Right cardiac atrium (tissue), 5 donors: Measurements from ENCODE around the gene ATP1A2. TPM values are rescaled to one million over a fixed set of nuclear protein-coding genes. Genes with fewer than 3 reads are reported as not detected.

ENCODE experiments used
- ATAC-seq, 2 donors: fragments of 200-7000 bp; cut with Tn5 transposase; one replicate each; pipeline versions ENCODE4 v1.8.0 to v1.9.1; 2020; ENCODE audit warnings: moderate library complexity in 2 of 2, mild to moderate bottlenecking in 1 of 2
- DNase-seq, 3 donors: peaks; one replicate each; pipeline ENCODE4 v3.0.0-alpha.2; 2020
- H3K27ac ChIP-seq: one replicate; pipeline ENCODE4 v1.5.1; 2013; ENCODE audit warnings: mild to moderate bottlenecking, low read length, control low read depth, moderate library complexity
- H3K27me3 ChIP-seq: one replicate; pipeline ENCODE4 v1.6.1; 2013; ENCODE audit not compliant: control insufficient read depth, insufficient read depth
- H3K4me1 ChIP-seq: one replicate; pipeline ENCODE4 v1.6.1; 2013; ENCODE audit warnings: low read length; ENCODE audit not compliant: control insufficient read depth, insufficient read depth
- H3K4me3 ChIP-seq: one replicate; pipeline ENCODE4 v1.5.1; 2013; ENCODE audit warnings: low read length, control low read depth
- H3K9me3 ChIP-seq: one replicate; pipeline ENCODE4 v1.6.1; 2013; ENCODE audit warnings: low read length; ENCODE audit not compliant: control insufficient read depth
- WGBS: extraction: QIAGEN DNeasy Blood & Tissue Kit; methylation state at CpG from one replicate; pipeline ENCODE4 v1.1.7; 2013; 5-methylcytosine and 5-hydroxymethylcytosine counted together
- intact Hi-C, 4 donors: fragments of 100-400 bp; cut with DNase I; formaldehyde crosslinking; loops; one replicate each; pipeline versions ENCODE4 v1.11.0 to v1.14.0; 2022 to 2023
- polyA plus RNA-seq: library from polyadenylated mRNA; stranded (reverse); fragments of 200-250 nt; gene quantifications from one replicate; pipeline ENCODE4 v1.2.3, GENCODE V29; 2013
- total RNA-seq, 4 donors: library from RNA; stranded (reverse); fragmentation: NEBNext Ultra II Directional; extraction: Animal tissue kit (Norgen Biotek cat#: 25700); gene quantifications; one replicate each; pipeline ENCODE4 v1.2.1, GENCODE V29; 2021
- donor health status: healthy with polysubstance abuse.
- donor health status: DM: no; HTN: yes; CAD: no.
- donor health status: DM: no; HTN: no; CAD: no.
- donor health status: DM: no; HTN: yes; CAD: no; lungs with severe emphysema.
- donor health status: DM: yes; HTN: yes; CAD: no.

ATP1A2 gene
- total and polyA plus RNA-seq, 5 donors, result 89.6 to 323 (median 251) TPM

- Histone ChIP-seq H3K4me1 (no peaks in the 10 kb centered on the region), H3K27me3 (no peaks in the 10 kb centered on the region), H3K9me3 (no peaks in the 10 kb centered on the region), H3K4me3 (no peak within 1 kb of the TSS), H3K27ac (no peak within 1 kb of the TSS)
- intact Hi-C loops, result no loop called here
- ATAC-seq (no peak), DNase-seq (no peak)
- WGBS, result 92% methylated on average over 6 of the region's 6 CpGs
Observed at GRCh38 chr1:160151303-160151702, 35.7 kb downstream of the ATP1A2 start, which contains the start of gene ATP1A4. Gene ATP1A4 (plus strand): TSS chr1:160151603. CDS start chr1:160152041, 438 bp downstream.

GRCh38 chr1:160154790-160155189 lies 39.2 kb downstream of the ATP1A2 start:
- Histone ChIP-seq H3K27me3 (no peaks in the 10 kb centered on the region), H3K4me3 (no peak overlapping the region), H3K27ac (no peak overlapping the region), H3K9me3 (no peaks in the 10 kb centered on the region), H3K4me1 (no peaks in the 10 kb centered on the region)
- DNase-seq, result no peak
- no peak for ATAC-seq
- intact Hi-C loops, result no loop called here
- 86% methylated on average over 3 of the region's 3 CpGs for WGBS

GRCh38 chr1:160156361-160156760 lies 40.8 kb downstream of the ATP1A2 start:
- intact Hi-C loops, result no loop called here
- Histone ChIP-seq H3K4me1 (no peaks in the 10 kb centered on the region), H3K4me3 (no peak overlapping the region), H3K9me3 (no peaks in the 10 kb centered on the region), H3K27ac (no peak overlapping the region), H3K27me3 (no peaks in the 10 kb centered on the region)
- DNase-seq, result no peak
- 83% methylated on average over 5 of the region's 5 CpGs for WGBS
- no peak for ATAC-seq

GRCh38 chr1:160157174-160157573 lies 41.6 kb downstream of the ATP1A2 start:
- WGBS, result 75% methylated on average over 4 of the region's 4 CpGs
- intact Hi-C loops, result no loop called here

GRCh38 chr1:160158031-160158430 lies 42.5 kb downstream of the ATP1A2 start:
- WGBS, result 73% methylated on average over 3 of the region's 3 CpGs
- Histone ChIP-seq H3K4me3 (no peak overlapping the region), H3K27me3 (no peaks in the 10 kb centered on the region), H3K27ac (no peak overlapping the region), H3K4me1 (no peaks in the 10 kb centered on the region), H3K9me3 (no peaks in the 10 kb centered on the region)
- DNase-seq (no peak), ATAC-seq (no peak)
- intact Hi-C loops, result no loop called here

More at GRCh38 chr1:160157174-160157573, 41.6 kb downstream of the ATP1A2 start:
- no peaks in the 10 kb centered on the region for H3K27me3 ChIP-seq
- no peaks in the 10 kb centered on the region for H3K9me3 ChIP-seq
- H3K4me3 ChIP-seq, result no peak overlapping the region
- ATAC-seq, result no peak
- H3K27ac ChIP-seq, result no peak overlapping the region
- no peak for DNase-seq
- no peaks in the 10 kb centered on the region for H3K4me1 ChIP-seq

- no peak overlapping the region for H3K27ac ChIP-seq
- 85% methylated on average over 4 of the region's 4 CpGs for WGBS
- ATAC-seq (no peak), DNase-seq (no peak)
- H3K9me3 ChIP-seq, result no peaks in the 10 kb centered on the region
- H3K4me3 ChIP-seq, result no peak overlapping the region
- no peaks in the 10 kb centered on the region for H3K4me1 ChIP-seq
- no peaks in the 10 kb centered on the region for H3K27me3 ChIP-seq
- intact Hi-C loops, result no loop called here
Observed at GRCh38 chr1:160158534-160158933, 43.0 kb downstream of the ATP1A2 start.

GRCh38 chr1:160159846-160160245 lies 44.3 kb downstream of the ATP1A2 start:
- intact Hi-C loops, result no loop called here

GRCh38 chr1:160161965-160162705 lies 46.6 kb downstream of the ATP1A2 start:
- no peaks in the 10 kb centered on the region for H3K9me3 ChIP-seq
- peak; percentile 45 to 67 for ATAC-seq
- WGBS, result 48% methylated on average over 6 of the region's 6 CpGs
- H3K4me3 ChIP-seq, result no peak overlapping the region
- DNase-seq, result peak; percentile 22 to 68 (median 65)
- H3K4me1 ChIP-seq, result no peaks in the 10 kb centered on the region
- no peaks in the 10 kb centered on the region for H3K27me3 ChIP-seq
- H3K27ac ChIP-seq, result no peak overlapping the region
- intact Hi-C loops, result no loop called here

More at GRCh38 chr1:160159846-160160245, 44.3 kb downstream of the ATP1A2 start:
- DNase-seq (no peak), ATAC-seq (no peak)
- Histone ChIP-seq H3K4me3 (no peak overlapping the region), H3K9me3 (no peaks in the 10 kb centered on the region), H3K27ac (no peak overlapping the region), H3K4me1 (no peaks in the 10 kb centered on the region), H3K27me3 (no peaks in the 10 kb centered on the region)

- no peak for DNase-seq
- Histone ChIP-seq H3K4me1 (no peaks in the 10 kb centered on the region), H3K4me3 (no peak overlapping the region), H3K9me3 (no peaks in the 10 kb centered on the region), H3K27me3 (no peaks in the 10 kb centered on the region), H3K27ac (no peak overlapping the region)
- intact Hi-C loops, result no loop called here
- WGBS, result 68% methylated on average over 2 of the region's 2 CpGs
- ATAC-seq, result no peak
Observed at GRCh38 chr1:160162931-160163330, 47.4 kb downstream of the ATP1A2 start.

GRCh38 chr1:160163615-160164014 lies 48.1 kb downstream of the ATP1A2 start:
- ATAC-seq, result no peak
- no peak overlapping the region for H3K27ac ChIP-seq
- no peak overlapping the region for H3K4me3 ChIP-seq
- no peaks in the 10 kb centered on the region for H3K27me3 ChIP-seq
- H3K9me3 ChIP-seq, result no peaks in the 10 kb centered on the region
- 98% methylated on average over 1 of the region's 1 CpG for WGBS
- no peak for DNase-seq
- intact Hi-C loops, result no loop called here
- no peaks in the 10 kb centered on the region for H3K4me1 ChIP-seq

- Histone ChIP-seq H3K27me3 (no peaks in the 10 kb centered on the region), H3K4me1 (no peaks in the 10 kb centered on the region), H3K4me3 (no peak overlapping the region), H3K27ac (no peak overlapping the region), H3K9me3 (no peaks in the 10 kb centered on the region)
- WGBS, result 75% methylated on average over 10 of the region's 10 CpGs
- DNase-seq (no peak), ATAC-seq (no peak)
- intact Hi-C loops, result no loop called here
Observed at GRCh38 chr1:160164121-160164520, 48.6 kb downstream of the ATP1A2 start.
